Small intestine (tissue), 16 donors: ENCODE results near the gene TTC8. TPM values are rescaled to one million over a fixed set of nuclear protein-coding genes. Genes with fewer than 3 reads are reported as not detected.
"Not testable (repeated sequence)": the region's sequence is repeated elsewhere in the genome, so short reads cannot be mapped to it uniquely, and the experiment has no call there.

Experiments used
- DNase-seq, 2 donors: peaks; one replicate each; pipeline versions ENCODE4 v3.0.0 to v3.0.0-alpha.2; 2013
- FAIRE-seq: peaks from 2 replicates; lab custom pipeline; 2012; peaks lifted over from hg19 to GRCh38; lab: Jason Lieb, UNC
- H3K27ac ChIP-seq, 3 donors: one replicate each; pipeline ENCODE4 v1.5.1; 2013; ENCODE audit warnings: low read length in 2 of 3, mild to moderate bottlenecking in 2 of 3, control low read depth in 1 of 3, inconsistent platforms in 1 of 3, low read depth in 1 of 3, moderate library complexity in 1 of 3
- H3K27me3 ChIP-seq, 3 donors: one replicate each; pipeline ENCODE4 v1.6.1; 2013; ENCODE audit warnings: low read length in 3 of 3, inconsistent platforms in 1 of 3; ENCODE audit not compliant: control insufficient read depth in 3 of 3, insufficient read depth in 3 of 3
- H3K36me3 ChIP-seq, 3 donors: one replicate each; pipeline ENCODE4 v1.6.1; 2013; ENCODE audit warnings: low read length in 3 of 3, inconsistent platforms in 1 of 3, low read depth in 1 of 3, mild to moderate bottlenecking in 1 of 3, moderate library complexity in 1 of 3; ENCODE audit not compliant: control insufficient read depth in 3 of 3, insufficient read depth in 2 of 3
- H3K4me1 ChIP-seq, 3 donors: one replicate each; pipeline ENCODE4 v1.6.1; 2013; ENCODE audit warnings: low read length in 2 of 3, inconsistent platforms in 1 of 3, low read depth in 1 of 3, mild to moderate bottlenecking in 1 of 3, moderate library complexity in 1 of 3; ENCODE audit not compliant: control insufficient read depth in 3 of 3, insufficient read depth in 2 of 3
- H3K4me3 ChIP-seq, 3 donors: one replicate each; pipeline ENCODE4 v1.5.1; 2013; ENCODE audit warnings: low read length in 3 of 3, control low read depth in 1 of 3, inconsistent platforms in 1 of 3, low read depth in 1 of 3, mild to moderate bottlenecking in 1 of 3, moderate library complexity in 1 of 3
- H3K9me3 ChIP-seq, 2 donors: one replicate each; pipeline ENCODE4 v1.6.1; 2013; ENCODE audit warnings: low read depth in 1 of 2, low read length in 1 of 2; ENCODE audit not compliant: control insufficient read depth in 2 of 2, insufficient read depth in 1 of 2
- WGBS, 3 donors: extraction: QIAGEN DNeasy Blood & Tissue Kit; methylation state at CpG; one replicate each; pipeline ENCODE4 v1.1.7; 2013; 5-methylcytosine and 5-hydroxymethylcytosine counted together
- long read RNA-seq, 10 donors: transcript quantifications; one replicate each; lab custom pipeline, GENCODE V29; 2026
- polyA plus RNA-seq, 4 donors: library from polyadenylated mRNA; stranded (reverse) in 3 of 4; unstranded in 1 of 4; fragments of 200-250 nt in 3 of 4; fragments of 120-200 nt in 1 of 4; gene quantifications; one replicate each; pipeline versions ENCODE4 v1.2.1 to v1.2.3, GENCODE V29; 2013
- donor health status: healthy with polysubstance abuse.
- donor health status: control.
- donor health status: control.
- donor health status: Bipolar disorder and iron deficiency.
- donor health status: healthy.

Gene TTC8
- 10 to 100 TPM in 1 of 4 donors, 1 to 10 TPM in 3; 2.4 to 24.5 (median 6.3) TPM for polyA plus RNA-seq
- long read RNA-seq, donor 1, result 0 reads
- long read RNA-seq, donor 2, result 0 reads
- long read RNA-seq, donor 3, result 0 reads
- long read RNA-seq, donor 4, result 0 reads
- long read RNA-seq, donor 5, result 0 reads
- long read RNA-seq, donor 6, full-length matches to known transcripts, result 2 of 2 reads
- long read RNA-seq, donor 6, partial matches to known transcripts, result 0 of 2 reads
- long read RNA-seq, donor 6, other reads (novel, unspliced or antisense), result 0 of 2 reads
- long read RNA-seq, donor 7, result 0 reads
- long read RNA-seq, donor 8, full-length matches to known transcripts, result 1 of 1 reads
- long read RNA-seq, donor 8, partial matches to known transcripts, result 0 of 1 reads
- long read RNA-seq, donor 8, other reads (novel, unspliced or antisense), result 0 of 1 reads
- long read RNA-seq, donor 9, result 0 reads
- long read RNA-seq, donor 10, full-length matches to known transcripts, result 4 of 4 reads
- long read RNA-seq, donor 10, partial matches to known transcripts, result 0 of 4 reads
- long read RNA-seq, donor 10, other reads (novel, unspliced or antisense), result 0 of 4 reads

DNA sequence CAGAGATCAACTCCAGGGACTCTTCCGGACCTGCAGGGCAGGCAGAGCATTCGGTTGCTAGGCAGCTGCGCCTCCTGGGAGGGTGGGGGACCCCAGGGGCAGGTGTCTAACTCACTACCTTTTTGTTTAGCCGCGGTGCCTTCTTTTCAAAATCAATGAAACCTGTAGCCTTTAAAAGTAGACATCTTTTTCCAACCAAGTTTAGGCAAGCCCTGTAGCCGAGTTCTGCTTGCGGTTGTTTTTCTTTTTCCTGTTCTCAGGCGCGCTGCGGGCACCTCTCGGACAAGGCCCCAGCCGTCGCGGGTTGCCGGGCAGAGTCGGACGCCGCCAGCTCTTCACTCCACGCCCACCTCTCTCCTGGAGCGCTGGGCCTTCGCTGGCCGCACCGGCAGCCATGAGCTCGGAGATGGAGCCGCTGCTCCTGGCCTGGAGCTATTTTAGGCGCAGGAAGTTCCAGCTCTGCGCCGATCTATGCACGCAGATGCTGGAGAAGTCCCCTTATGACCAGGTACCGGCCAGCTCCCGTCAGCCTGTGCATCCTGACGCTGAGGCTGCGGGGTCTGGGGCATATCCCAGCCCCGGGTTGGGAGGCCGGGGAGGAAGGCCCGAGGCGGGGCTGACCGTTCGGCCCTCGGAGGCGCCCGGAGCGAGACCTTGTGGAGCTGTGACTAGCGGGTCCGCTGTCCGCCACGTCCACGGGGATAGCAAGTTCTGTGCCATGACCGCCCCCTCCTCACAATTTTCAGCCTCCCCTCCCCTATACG lies at the start of gene TTC8:
Gene TTC8, plus strand, starts transcription at position 338 of the 764 bp plus-strand sequence. Its CDS starts 57 bp downstream, at position 395.
- Histone ChIP-seq H3K4me1 (peaks cover 0 to 3% (median 2%) of the 10 kb centered on the region in 3 donors), H3K27ac (peak within 1 kb of the TSS; percentile 50 to 89 (median 86)), H3K27me3 (no peaks in the 10 kb centered on the region), H3K4me3 (peak within 1 kb of the TSS; percentile 32 to 97 (median 61)), H3K9me3 (no peaks in the 10 kb centered on the region), H3K36me3 (no peaks in the 10 kb centered on the region)
- FAIRE-seq (no peak), DNase-seq (peak; percentile 86 to 95)
- WGBS, 3 donors, result 0 to 1% (median 0%) methylated on average over 44 to 50 of the region's 50 CpGs

GRCh38 chr14:88775532-88775931 lies 48.9 kb upstream of the TTC8 start:
- DNase-seq (no peak), FAIRE-seq (no peak)
- Histone ChIP-seq H3K4me3 (no peak overlapping the region), H3K27ac (no peak overlapping the region), H3K27me3 (peaks cover 0 to 1% (median 0%) of the 10 kb centered on the region in 3 donors), H3K4me1 (no peaks in the 10 kb centered on the region), H3K9me3 (no peaks in the 10 kb centered on the region), H3K36me3 (no peaks in the 10 kb centered on the region)
- WGBS, 3 donors, result 92 to 98% (median 92%) methylated on average over 3 of the region's 3 CpGs

GRCh38 chr14:88785911-88786310 lies 38.5 kb upstream of the TTC8 start:
- FAIRE-seq, result no peak
- Histone ChIP-seq H3K36me3 (no peaks in the 10 kb centered on the region), H3K9me3 (peaks cover 0 to 9% of the 10 kb centered on the region in 2 donors), H3K27me3 (peaks cover 0 to 3% (median 0%) of the 10 kb centered on the region in 3 donors), H3K4me1 (no peaks in the 10 kb centered on the region), H3K27ac (no peak overlapping the region), H3K4me3 (no peak overlapping the region)
- DNase-seq, result no peak
- 84 to 92% (median 90%) methylated on average over 1 of the region's 1 CpG for WGBS, 3 donors

- H3K9me3 ChIP-seq, result peaks cover 0 to 9% of the 10 kb centered on the region in 2 donors
- H3K4me1 ChIP-seq, result no peaks in the 10 kb centered on the region
- H3K36me3 ChIP-seq, result no peaks in the 10 kb centered on the region
- H3K27me3 ChIP-seq, result peaks cover 0 to 5% (median 0%) of the 10 kb centered on the region in 3 donors
- FAIRE-seq, result no peak
- 87% methylated on average over 4 of the region's 4 CpGs for WGBS, 3 donors
- H3K27ac ChIP-seq, result no peak overlapping the region
- DNase-seq, result no peak
- H3K4me3 ChIP-seq, result no peak overlapping the region
Observed at GRCh38 chr14:88786715-88787114, 37.7 kb upstream of the TTC8 start.

GRCh38 chr14:88789573-88789972 lies 34.9 kb upstream of the TTC8 start:
- FAIRE-seq, H3K9me3 ChIP-seq, H3K36me3 ChIP-seq, DNase-seq, H3K4me1 ChIP-seq, H3K4me3 ChIP-seq, H3K27ac ChIP-seq: not testable (repeated sequence)
- H3K27me3 ChIP-seq, result peaks cover 0 to 17% (median 5%) of the 10 kb centered on the region in 3 donors

GRCh38 chr14:88790501-88791251 lies 33.8 kb upstream of the TTC8 start:
- Histone ChIP-seq H3K4me1 (peaks cover 0 to 5% (median 0%) of the 10 kb centered on the region in 3 donors), H3K9me3 (no peaks in the 10 kb centered on the region), H3K27ac (no peak overlapping the region), H3K4me3 (no peak overlapping the region), H3K27me3 (peaks cover 0 to 17% (median 5%) of the 10 kb centered on the region in 3 donors), H3K36me3 (no peaks in the 10 kb centered on the region)
- no peak for FAIRE-seq
- WGBS, 3 donors, result 84 to 87% (median 85%) methylated on average over 5 of the region's 5 CpGs
- no peak for DNase-seq

GRCh38 chr14:88791252-88791621 lies 33.2 kb upstream of the TTC8 start:
- Histone ChIP-seq H3K4me3 (no peak overlapping the region), H3K4me1 (peaks cover 0 to 5% (median 0%) of the 10 kb centered on the region in 3 donors), H3K27me3 (peaks cover 0 to 17% (median 5%) of the 10 kb centered on the region in 3 donors), H3K36me3 (no peaks in the 10 kb centered on the region), H3K27ac (no peak overlapping the region), H3K9me3 (no peaks in the 10 kb centered on the region)
- 57 to 72% (median 65%) methylated on average over 3 of the region's 3 CpGs for WGBS, 3 donors
- no peak for FAIRE-seq
- no peak for DNase-seq
